NT2/D1 (cell line): ENCODE measurements around the gene RAB11FIP5.

ENCODE experiments used
- YY1 ChIP-seq: IDR thresholded peaks from 2 replicates; pipeline ENCODE4 v1.6.1; 2011; ENCODE audit not compliant: insufficient read length, insufficient read depth
- ZNF274 ChIP-seq: IDR thresholded peaks from 2 replicates; pipeline ENCODE4 v1.6.1; 2011; ENCODE audit warnings: mild to moderate bottlenecking, low read depth, low read length

- TF ChIP-seq ZNF274 (no peak), YY1 (no peak)
These were observed at the start of gene RAB11FIP5 for GRCh38 chr2:73112913-73113854.
